Measurements from ENCODE around the gene PI4K2A.
A peak's percentile ranks its signal among the peaks of the same experiment; 100 is the strongest.

DNA sequence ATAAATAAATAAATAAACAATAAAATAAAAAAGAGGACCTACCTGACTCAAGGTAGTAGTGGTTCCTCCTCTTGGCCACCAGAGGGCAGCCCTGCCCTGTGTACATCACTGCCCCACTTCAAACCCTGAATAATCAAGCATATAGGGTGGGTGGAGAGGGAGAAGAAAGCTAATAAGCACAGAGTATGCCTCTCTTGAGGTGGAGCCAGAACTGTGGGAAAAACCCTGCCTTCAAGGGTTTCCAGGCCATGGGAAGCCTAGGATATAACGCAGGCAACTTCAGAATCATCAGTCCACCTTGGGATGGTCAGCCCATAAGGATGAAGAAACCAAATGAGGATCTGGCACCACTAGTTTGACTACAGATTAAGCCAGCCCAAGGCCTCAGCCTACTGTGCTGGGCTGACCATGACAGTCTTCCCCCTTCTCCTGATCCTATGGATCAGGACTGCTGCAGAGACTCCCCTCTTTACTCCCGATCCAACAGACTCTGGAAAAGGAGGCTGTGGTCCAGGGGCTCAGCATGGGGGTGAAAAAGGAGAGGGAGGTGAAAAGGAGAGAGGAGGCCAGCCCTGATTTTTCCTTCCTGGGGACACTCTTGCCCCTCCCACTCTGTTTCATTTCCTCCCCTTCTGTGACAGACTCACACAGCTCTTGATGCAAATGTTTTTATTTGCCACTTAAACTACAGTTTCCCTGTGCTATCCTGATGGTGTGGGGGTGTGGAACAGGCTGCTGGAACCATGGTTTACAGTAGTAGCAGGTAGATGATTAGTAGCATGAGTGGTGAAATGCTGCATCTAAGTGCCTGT, 36.5 kb downstream of the PI4K2A start:
- TF ChIP-seq, protein P1, sequence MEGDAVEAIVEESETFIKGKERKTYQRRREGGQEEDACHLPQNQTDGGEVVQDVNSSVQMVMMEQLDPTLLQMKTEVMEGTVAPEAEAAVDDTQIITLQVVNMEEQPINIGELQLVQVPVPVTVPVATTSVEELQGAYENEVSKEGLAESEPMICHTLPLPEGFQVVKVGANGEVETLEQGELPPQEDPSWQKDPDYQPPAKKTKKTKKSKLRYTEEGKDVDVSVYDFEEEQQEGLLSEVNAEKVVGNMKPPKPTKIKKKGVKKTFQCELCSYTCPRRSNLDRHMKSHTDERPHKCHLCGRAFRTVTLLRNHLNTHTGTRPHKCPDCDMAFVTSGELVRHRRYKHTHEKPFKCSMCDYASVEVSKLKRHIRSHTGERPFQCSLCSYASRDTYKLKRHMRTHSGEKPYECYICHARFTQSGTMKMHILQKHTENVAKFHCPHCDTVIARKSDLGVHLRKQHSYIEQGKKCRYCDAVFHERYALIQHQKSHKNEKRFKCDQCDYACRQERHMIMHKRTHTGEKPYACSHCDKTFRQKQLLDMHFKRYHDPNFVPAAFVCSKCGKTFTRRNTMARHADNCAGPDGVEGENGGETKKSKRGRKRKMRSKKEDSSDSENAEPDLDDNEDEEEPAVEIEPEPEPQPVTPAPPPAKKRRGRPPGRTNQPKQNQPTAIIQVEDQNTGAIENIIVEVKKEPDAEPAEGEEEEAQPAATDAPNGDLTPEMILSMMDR (IDR thresholded peaks at IDR 0.05), result peak; percentile 82 to 86 (median 83)
- TF ChIP-seq POLR2A (IDR thresholded peaks at IDR 0.05), result no peak
- peak in 1 of 2 donors; percentile 19 for TF ChIP-seq POLR2AphosphoS5 (IDR thresholded peaks at IDR 0.05; ENCODE audit: insufficient read depth in 1 of 2, low read depth in 1 of 2)
